MM.1S (cell line): ENCODE results near the gene PCYOX1L.

Source experiments
- EZH2 ChIP-seq: fragments of 300-600 bp; sonication (generic); optimal IDR thresholded peaks from 2 replicates; pipeline ENCODE3; 2017; ENCODE audit warnings: low read depth, mild to moderate bottlenecking, antibody characterized with exemption, low read length, mixed read lengths
- TF ChIP-seq, protein P1 (sequence below): fragments of 300-600 bp; sonication (generic); IDR thresholded peaks from 2 replicates; pipeline ENCODE4 v1.5.1; 2016; ENCODE audit warnings: antibody characterized with exemption, low read length, mixed read lengths

DNA sequence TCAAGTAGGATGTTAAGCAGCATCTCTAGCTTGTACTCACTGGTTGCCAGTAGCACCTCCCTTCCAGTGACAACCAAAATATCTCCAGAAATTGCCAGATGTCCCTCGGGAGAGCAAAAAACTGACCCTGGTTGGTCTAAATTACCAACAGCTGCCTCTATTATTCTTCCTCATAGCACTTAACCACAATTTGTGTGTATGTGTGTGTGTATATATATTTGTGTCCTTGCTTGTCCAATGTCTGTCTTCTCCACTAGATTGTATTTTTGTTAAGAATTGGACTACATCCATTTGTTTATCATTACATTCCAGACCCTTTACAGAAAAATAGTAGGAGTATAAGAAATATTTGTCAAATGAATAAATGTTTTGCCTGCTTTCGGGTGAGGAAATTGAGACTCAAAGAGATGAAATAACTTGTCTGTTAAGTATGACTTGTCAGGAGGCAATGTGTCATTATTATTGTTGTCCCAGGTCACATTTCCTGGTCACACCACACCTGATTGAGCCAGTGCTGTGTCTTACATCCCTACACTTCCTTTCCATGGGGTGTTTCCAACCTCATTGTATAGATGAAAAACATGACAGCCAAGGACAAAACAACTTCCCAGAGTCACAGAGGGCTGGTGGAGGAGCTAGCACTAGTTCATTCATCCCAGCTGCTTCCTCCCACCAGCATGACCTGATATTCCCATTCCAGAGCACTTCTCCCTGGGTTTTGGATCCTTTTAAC, 24.0 kb upstream of the PCYOX1L start:
- TF ChIP-seq, protein P1, sequence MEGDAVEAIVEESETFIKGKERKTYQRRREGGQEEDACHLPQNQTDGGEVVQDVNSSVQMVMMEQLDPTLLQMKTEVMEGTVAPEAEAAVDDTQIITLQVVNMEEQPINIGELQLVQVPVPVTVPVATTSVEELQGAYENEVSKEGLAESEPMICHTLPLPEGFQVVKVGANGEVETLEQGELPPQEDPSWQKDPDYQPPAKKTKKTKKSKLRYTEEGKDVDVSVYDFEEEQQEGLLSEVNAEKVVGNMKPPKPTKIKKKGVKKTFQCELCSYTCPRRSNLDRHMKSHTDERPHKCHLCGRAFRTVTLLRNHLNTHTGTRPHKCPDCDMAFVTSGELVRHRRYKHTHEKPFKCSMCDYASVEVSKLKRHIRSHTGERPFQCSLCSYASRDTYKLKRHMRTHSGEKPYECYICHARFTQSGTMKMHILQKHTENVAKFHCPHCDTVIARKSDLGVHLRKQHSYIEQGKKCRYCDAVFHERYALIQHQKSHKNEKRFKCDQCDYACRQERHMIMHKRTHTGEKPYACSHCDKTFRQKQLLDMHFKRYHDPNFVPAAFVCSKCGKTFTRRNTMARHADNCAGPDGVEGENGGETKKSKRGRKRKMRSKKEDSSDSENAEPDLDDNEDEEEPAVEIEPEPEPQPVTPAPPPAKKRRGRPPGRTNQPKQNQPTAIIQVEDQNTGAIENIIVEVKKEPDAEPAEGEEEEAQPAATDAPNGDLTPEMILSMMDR = no peak
- no peak for TF ChIP-seq EZH2
